Body of pancreas (tissue), 4 donors: Measurements from ENCODE around the gene EEPD1.
"Not testable (repeated sequence)": the region's sequence is repeated elsewhere in the genome, so short reads cannot be mapped to it uniquely, and the experiment has no call there.

Experiments used
- POLR2A ChIP-seq, 3 donors: fragments of 450-650 bp; IDR thresholded peaks; one replicate each; pipeline ENCODE4 v1.6.1; 2016; ENCODE audit warnings: antibody characterized with exemption in 3 of 3, mild to moderate bottlenecking in 2 of 3
- TF ChIP-seq, protein P1 (sequence below), 7 experiments: fragments of 450-650 bp in 4 of 7; fragments of 200-600 bp in 3 of 7; sonication (generic) in 3 of 7; IDR thresholded peaks; one replicate each; pipeline ENCODE4 v1.5.1; 2016 to 2019; ENCODE audit warnings: antibody characterized with exemption in 7 of 7

- not testable (repeated sequence) for TF ChIP-seq POLR2A (IDR thresholded peaks at IDR 0.05)
- TF ChIP-seq, protein P1, sequence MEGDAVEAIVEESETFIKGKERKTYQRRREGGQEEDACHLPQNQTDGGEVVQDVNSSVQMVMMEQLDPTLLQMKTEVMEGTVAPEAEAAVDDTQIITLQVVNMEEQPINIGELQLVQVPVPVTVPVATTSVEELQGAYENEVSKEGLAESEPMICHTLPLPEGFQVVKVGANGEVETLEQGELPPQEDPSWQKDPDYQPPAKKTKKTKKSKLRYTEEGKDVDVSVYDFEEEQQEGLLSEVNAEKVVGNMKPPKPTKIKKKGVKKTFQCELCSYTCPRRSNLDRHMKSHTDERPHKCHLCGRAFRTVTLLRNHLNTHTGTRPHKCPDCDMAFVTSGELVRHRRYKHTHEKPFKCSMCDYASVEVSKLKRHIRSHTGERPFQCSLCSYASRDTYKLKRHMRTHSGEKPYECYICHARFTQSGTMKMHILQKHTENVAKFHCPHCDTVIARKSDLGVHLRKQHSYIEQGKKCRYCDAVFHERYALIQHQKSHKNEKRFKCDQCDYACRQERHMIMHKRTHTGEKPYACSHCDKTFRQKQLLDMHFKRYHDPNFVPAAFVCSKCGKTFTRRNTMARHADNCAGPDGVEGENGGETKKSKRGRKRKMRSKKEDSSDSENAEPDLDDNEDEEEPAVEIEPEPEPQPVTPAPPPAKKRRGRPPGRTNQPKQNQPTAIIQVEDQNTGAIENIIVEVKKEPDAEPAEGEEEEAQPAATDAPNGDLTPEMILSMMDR (IDR thresholded peaks at IDR 0.05) = not testable (repeated sequence)
Observed at GRCh38 chr7:36244001-36244400, 90.9 kb downstream of the EEPD1 start.
